ENCODE measurements around the gene NKAIN1.

- no peak for TF ChIP-seq CTCF (IDR thresholded peaks at IDR 0.05)
- no peak for TF ChIP-seq POLR2A (IDR thresholded peaks at IDR 0.05)
Observed at GRCh38 chr1:31239653-31240241, at the start of gene NKAIN1.

All from testis (tissue), 2 donors.